Lung (tissue), 12 donors: ENCODE measurements around the gene CHDH. TPM values are rescaled to one million over a fixed set of nuclear protein-coding genes. Genes with fewer than 3 reads are reported as not detected.

Experiments used
- ATAC-seq: fragments of 200-7000 bp; cut with Tn5 transposase; one replicate; pipeline ENCODE4 v1.9.1; 2020; ENCODE audit warnings: moderate number of reproducible peaks; ENCODE audit not compliant: insufficient read depth, low FRiP score
- DNase-seq, 3 donors: peaks; one replicate each; pipeline ENCODE4 v3.0.0-alpha.2; 2013 to 2017
- H3K27ac ChIP-seq, 2 donors: one replicate each; pipeline ENCODE4 v1.5.1; 2013; ENCODE audit warnings: mild to moderate bottlenecking in 2 of 2, moderate library complexity in 2 of 2, control low read depth in 1 of 2, inconsistent platforms in 1 of 2, low read depth in 1 of 2, low read length in 1 of 2
- H3K27me3 ChIP-seq, 3 donors: one replicate each; pipeline ENCODE4 v1.5.1; 2013; ENCODE audit warnings: low read length in 2 of 3; ENCODE audit not compliant: control insufficient read depth in 3 of 3, insufficient read depth in 3 of 3
- H3K36me3 ChIP-seq, 4 donors: one replicate each; pipeline ENCODE4 v1.5.1; 2013; ENCODE audit warnings: low read length in 4 of 4, mild to moderate bottlenecking in 1 of 4, moderate library complexity in 1 of 4; ENCODE audit not compliant: control insufficient read depth in 4 of 4, insufficient read depth in 4 of 4
- H3K4me1 ChIP-seq, 5 donors: one replicate each; pipeline ENCODE4 v1.5.1; 2013; ENCODE audit warnings: low read length in 5 of 5, mild to moderate bottlenecking in 2 of 5, moderate library complexity in 1 of 5; ENCODE audit not compliant: control insufficient read depth in 5 of 5, insufficient read depth in 5 of 5
- H3K4me3 ChIP-seq: one replicate; pipeline ENCODE4 v1.5.1; 2013; ENCODE audit warnings: mild to moderate bottlenecking, control low read depth, moderate library complexity
- H3K9ac ChIP-seq, 2 donors: one replicate each; pipeline ENCODE4 v1.5.1; 2013; ENCODE audit warnings: low read length in 2 of 2, control low read depth in 1 of 2; ENCODE audit not compliant: insufficient read depth in 1 of 2
- H3K9me3 ChIP-seq, 4 donors: one replicate each; pipeline ENCODE4 v1.5.1; 2013; ENCODE audit warnings: low read length in 3 of 4, mild to moderate bottlenecking in 1 of 4, moderate library complexity in 1 of 4; ENCODE audit not compliant: control insufficient read depth in 4 of 4, insufficient read depth in 3 of 4
- CTCF ChIP-seq: IDR thresholded peaks from 2 replicates; pipeline ENCODE4 v1.5.1; 2012; ENCODE audit warnings: mild to moderate bottlenecking; ENCODE audit errors: control extremely low read depth, extremely low read depth
- WGBS, 2 donors: extraction: QIAGEN DNeasy Blood & Tissue Kit; methylation state at CpG; one replicate each; pipeline ENCODE4 v1.1.7; 2013; 5-methylcytosine and 5-hydroxymethylcytosine counted together
- polyA plus RNA-seq, 2 donors: library from polyadenylated mRNA; stranded (reverse); fragments of 200-250 nt; gene quantifications; one replicate each; pipeline ENCODE4 v1.2.1, GENCODE V29; 2013
- total RNA-seq, 2 donors: library from RNA; depleted of rRNA in 1 of 2; stranded (reverse); fragments of >200 nt in 1 of 2; gene quantifications; one replicate each; pipeline ENCODE4 v1.2.1, GENCODE V29; 2014 to 2021
- donor health status: control.
- donor health status: control.
- donor health status: Bipolar disorder and iron deficiency.
- donor health status: healthy.
- donor health status: DM: yes; HTN: yes; CAD: no.

CHDH gene
- total and polyA plus RNA-seq, 4 donors: 1.5 to 10.9 (median 2.8) TPM

GRCh38 chr3:53772562-53772961 lies 73.7 kb downstream of the CHDH start:
- no peak for TF ChIP-seq CTCF
- ATAC-seq: no peak
- Histone ChIP-seq H3K27me3 (no peaks in the 10 kb centered on the region), H3K9ac (no peak overlapping the region), H3K4me1 (peaks cover 0 to 14% (median 2%) of the 10 kb centered on the region in 5 donors), H3K4me3 (no peak overlapping the region), H3K9me3 (no peaks in the 10 kb centered on the region), H3K27ac (no peak overlapping the region), H3K36me3 (peaks cover 0 to 33% (median 13%) of the 10 kb centered on the region in 4 donors)
- DNase-seq: no peak
- WGBS, 2 donors: 80 to 92% methylated on average over 14 of the region's 14 CpGs

- Histone ChIP-seq H3K9ac (no peak overlapping the region), H3K9me3 (no peaks in the 10 kb centered on the region)
- 68 to 76% methylated on average over 12 of the region's 12 CpGs for WGBS, 2 donors
Measured at GRCh38 chr3:53768478-53769459, 77.5 kb downstream of the CHDH start.

GRCh38 chr3:53766706-53767105 lies 79.5 kb downstream of the CHDH start:
- Histone ChIP-seq H3K27ac (no peak overlapping the region), H3K36me3 (peaks cover 0 to 31% (median 10%) of the 10 kb centered on the region in 4 donors), H3K9me3 (no peaks in the 10 kb centered on the region), H3K4me1 (peaks cover 0 to 6% (median 0%) of the 10 kb centered on the region in 5 donors), H3K27me3 (no peaks in the 10 kb centered on the region), H3K9ac (no peak overlapping the region), H3K4me3 (no peak overlapping the region)
- DNase-seq (no peak), ATAC-seq (no peak)
- WGBS, 2 donors: 95 to 96% methylated on average over 7 of the region's 7 CpGs
- TF ChIP-seq CTCF: no peak

More at GRCh38 chr3:53768478-53769459, 77.5 kb downstream of the CHDH start:
- Histone ChIP-seq H3K36me3 (peaks cover 0 to 21% (median 8%) of the 10 kb centered on the region in 4 donors), H3K4me3 (no peak overlapping the region), H3K27me3 (no peaks in the 10 kb centered on the region), H3K27ac (no peak overlapping the region), H3K4me1 (peaks cover 0 to 11% (median 2%) of the 10 kb centered on the region in 5 donors)
- ATAC-seq (no peak), DNase-seq (no peak)
- no peak for TF ChIP-seq CTCF
